HFF-Myc (cell line): Measurements from ENCODE around the gene NCKAP5.

ENCODE experiments used
- DNase-seq: peaks from one replicate; pipeline ENCODE4 v3.0.0-alpha.2; 2011; ENCODE audit warnings: low read depth; ENCODE audit errors: extremely low read depth
- H3K4me3 ChIP-seq: replicated peaks from 2 replicates; pipeline ENCODE4 v1.5.1; 2011; ENCODE audit warnings: low read depth, mild to moderate bottlenecking, control low read depth, low read length
- CTCF ChIP-seq: IDR thresholded peaks from 2 replicates; pipeline ENCODE4 v1.5.1; 2012; ENCODE audit warnings: mild to moderate bottlenecking, low read depth, low read length, control low read depth; ENCODE audit errors: missing control alignments

The NCKAP5 gene

GRCh38 chr2:133296401-133296800 lies 271.9 kb downstream of the NCKAP5 start:
- DNase-seq = no peak
- no peak for TF ChIP-seq CTCF
- H3K4me3 ChIP-seq = no peak overlapping the region

DNA sequence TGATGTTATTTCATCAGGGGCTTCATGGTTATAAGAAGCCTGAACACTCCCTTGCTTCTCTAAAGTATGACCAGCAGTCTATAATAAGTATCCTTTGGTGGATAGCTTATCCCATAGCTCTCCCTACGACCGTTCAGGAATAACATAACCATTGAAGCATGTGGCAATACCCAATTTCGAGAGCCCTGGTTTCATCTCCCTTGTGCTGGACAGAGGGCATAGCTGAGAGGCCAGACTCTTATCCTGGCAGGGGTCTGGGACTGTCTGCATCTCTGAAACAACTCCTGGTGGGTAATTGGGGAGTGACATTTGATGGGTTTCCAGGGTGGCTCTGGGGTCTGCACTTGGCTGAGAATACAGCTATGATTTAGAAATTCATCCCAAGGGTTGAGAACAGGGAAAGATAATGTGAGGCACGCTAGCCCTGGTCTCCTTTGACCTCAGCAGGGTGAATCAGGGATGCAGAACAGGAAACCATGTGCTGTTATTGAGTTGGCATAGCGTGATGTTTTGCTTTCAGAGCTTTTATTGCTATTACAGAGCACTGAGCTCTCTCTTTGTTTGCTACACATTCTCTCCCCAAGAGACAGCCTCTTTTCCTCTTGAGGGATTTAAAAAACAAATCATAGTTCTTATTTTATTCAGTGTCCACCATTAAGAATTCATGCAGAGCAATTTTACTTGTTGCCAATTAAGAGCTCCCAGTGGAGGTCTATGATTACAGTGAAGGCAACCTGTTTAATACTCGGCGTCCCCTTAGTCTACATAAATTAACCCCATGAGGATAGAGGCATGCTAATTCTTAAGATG lies 274.5 kb downstream of the NCKAP5 start:
- no peak for TF ChIP-seq CTCF
- no peak for DNase-seq
- H3K4me3 ChIP-seq = no peak overlapping the region

GRCh38 chr2:133292259-133292658 lies 276.0 kb downstream of the NCKAP5 start:
- no peak for TF ChIP-seq CTCF
- no peak overlapping the region for H3K4me3 ChIP-seq
- no peak for DNase-seq

DNA sequence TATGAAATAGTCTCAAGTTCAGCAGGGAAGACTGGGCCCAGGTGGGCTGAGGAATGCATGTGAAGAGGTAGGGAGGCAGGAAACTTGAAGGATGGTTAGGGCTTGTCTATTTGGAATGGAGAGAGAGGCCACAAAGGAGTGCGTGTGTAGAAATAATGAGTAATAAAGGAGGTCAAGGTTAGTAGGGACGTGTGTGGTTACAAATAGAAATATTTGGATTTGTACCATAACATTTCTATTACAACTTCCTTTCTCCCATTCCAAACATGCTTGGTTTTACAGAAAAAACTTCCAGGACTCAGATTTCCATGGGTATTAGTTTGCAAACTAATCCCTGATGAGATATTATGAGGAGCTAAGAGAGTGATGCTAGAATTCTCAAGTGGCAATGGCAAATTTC lies 280.6 kb downstream of the NCKAP5 start:
- no peak overlapping the region for H3K4me3 ChIP-seq
- DNase-seq = no peak
- TF ChIP-seq CTCF = no peak

- H3K4me3 ChIP-seq = no peak overlapping the region
- TF ChIP-seq CTCF = no peak
- DNase-seq = no peak
Observed at GRCh38 chr2:133286326-133286922, 281.8 kb downstream of the NCKAP5 start.

DNA sequence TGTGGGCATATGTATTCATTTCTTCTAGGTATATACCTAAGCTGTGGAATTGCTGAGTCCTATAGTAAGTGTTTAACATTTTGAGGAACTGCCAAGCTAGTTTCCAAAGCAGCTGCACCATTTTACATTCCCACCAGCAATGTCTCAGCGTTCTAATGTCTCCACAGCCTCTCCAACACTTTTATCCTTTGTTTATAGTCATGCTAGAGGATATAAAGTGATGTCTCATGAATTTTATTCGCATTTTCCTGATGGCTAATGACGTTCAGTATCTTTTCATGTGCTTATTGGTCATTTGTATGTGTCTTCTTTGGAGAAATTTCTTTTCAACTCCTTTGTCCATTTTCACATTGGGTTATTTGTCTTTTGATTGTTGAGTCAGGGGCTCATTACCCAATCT lies 295.2 kb downstream of the NCKAP5 start:
- H3K4me3 ChIP-seq = no peak overlapping the region
- no peak for DNase-seq
- TF ChIP-seq CTCF = no peak
